ENCODE measurements around the gene TENT4A.

TENT4A gene

GRCh38 chr5:6710070-6710469, 3.2 kb upstream of the TENT4A start:
- ATAC-seq (no peak), DNase-seq (ENCODE audit: low spot score in 2 of 2) (no peak)
- peaks cover 20% of the 10 kb centered on the region for H3K36me3 Mint-ChIP-seq
- no peak overlapping the region for H3K27ac Mint-ChIP-seq
- H3K9me3 Mint-ChIP-seq, result no peaks in the 10 kb centered on the region
- no peak overlapping the region for H3K4me3 Mint-ChIP-seq
- peaks cover 25% of the 10 kb centered on the region for H3K4me1 Mint-ChIP-seq

GRCh38 chr5:6710551-6711318, 2.5 kb upstream of the TENT4A start:
- H3K4me3 Mint-ChIP-seq, result peak overlapping the region; percentile 80
- no peak overlapping the region for H3K27ac Mint-ChIP-seq
- ATAC-seq (no peak), DNase-seq (ENCODE audit: low spot score in 2 of 2) (peak in 1 of 2 donors; percentile 46)
- no peaks in the 10 kb centered on the region for H3K9me3 Mint-ChIP-seq
- peaks cover 27% of the 10 kb centered on the region for H3K4me1 Mint-ChIP-seq
- H3K36me3 Mint-ChIP-seq, result peaks cover 27% of the 10 kb centered on the region

- Mint-ChIP-seq H3K4me1 (peaks cover 36% of the 10 kb centered on the region), H3K4me3 (peak overlapping the region; percentile 80), H3K27ac (peak overlapping the region; percentile 94), H3K36me3 (peaks cover 35% of the 10 kb centered on the region), H3K9me3 (no peaks in the 10 kb centered on the region)
- DNase-seq (ENCODE audit: low spot score in 2 of 2) (no peak), ATAC-seq (no peak)
Measured at GRCh38 chr5:6711409-6712141, 1.7 kb upstream of the TENT4A start.

GRCh38 chr5:6712142-6712576, 1.1 kb upstream of the TENT4A start:
- Mint-ChIP-seq H3K27ac (peak overlapping the region; percentile 94), H3K4me1 (peaks cover 42% of the 10 kb centered on the region), H3K4me3 (peak overlapping the region; percentile 80), H3K36me3 (peaks cover 37% of the 10 kb centered on the region), H3K9me3 (no peaks in the 10 kb centered on the region)
- peak; percentile 42 to 78 for DNase-seq (ENCODE audit: low spot score in 2 of 2)
- peak; percentile 42 for ATAC-seq

GRCh38 chr5:6712577-6713273, 507 bp upstream of the TENT4A start:
- H3K9me3 Mint-ChIP-seq, result no peaks in the 10 kb centered on the region
- peaks cover 47% of the 10 kb centered on the region for H3K4me1 Mint-ChIP-seq
- ATAC-seq (peak; percentile 85), DNase-seq (ENCODE audit: low spot score in 2 of 2) (peak; percentile 97 to 98)
- H3K36me3 Mint-ChIP-seq, result peaks cover 37% of the 10 kb centered on the region
- H3K4me3 Mint-ChIP-seq, result peak overlapping the region; percentile 80
- H3K27ac Mint-ChIP-seq, result peak overlapping the region; percentile 94

GRCh38 chr5:6714226-6715041, 1.2 kb downstream of the TENT4A start:
- H3K36me3 Mint-ChIP-seq, result peaks cover 53% of the 10 kb centered on the region
- DNase-seq (ENCODE audit: low spot score in 2 of 2) (peak in 1 of 2 donors; percentile 63), ATAC-seq (no peak)
- no peaks in the 10 kb centered on the region for H3K9me3 Mint-ChIP-seq
- peaks cover 64% of the 10 kb centered on the region for H3K4me1 Mint-ChIP-seq
- peak overlapping the region; percentile 29 for H3K27ac Mint-ChIP-seq
- peak overlapping the region; percentile 78 for H3K4me3 Mint-ChIP-seq

GRCh38 chr5:6715271-6715670, 2.0 kb downstream of the TENT4A start:
- peak overlapping the region; percentile 78 for H3K4me3 Mint-ChIP-seq
- no peaks in the 10 kb centered on the region for H3K9me3 Mint-ChIP-seq
- ATAC-seq (no peak), DNase-seq (ENCODE audit: low spot score in 2 of 2) (peak; percentile 0 to 33)
- peaks cover 60% of the 10 kb centered on the region for H3K36me3 Mint-ChIP-seq
- peak overlapping the region; percentile 29 for H3K27ac Mint-ChIP-seq
- H3K4me1 Mint-ChIP-seq, result peaks cover 73% of the 10 kb centered on the region

- Mint-ChIP-seq H3K36me3 (peaks cover 55% of the 10 kb centered on the region), H3K9me3 (no peaks in the 10 kb centered on the region), H3K4me3 (peak overlapping the region; percentile 78), H3K4me1 (peaks cover 74% of the 10 kb centered on the region), H3K27ac (peak overlapping the region; percentile 63)
- peak in 1 of 2 donors; percentile 53 for DNase-seq (ENCODE audit: low spot score in 2 of 2)
- ATAC-seq, result no peak
Measured at GRCh38 chr5:6715758-6716628, 2.8 kb downstream of the TENT4A start.

GRCh38 chr5:6716629-6717149, 3.5 kb downstream of the TENT4A start:
- Mint-ChIP-seq H3K4me1 (peaks cover 74% of the 10 kb centered on the region), H3K4me3 (peak overlapping the region; percentile 78), H3K36me3 (peaks cover 54% of the 10 kb centered on the region), H3K9me3 (no peaks in the 10 kb centered on the region), H3K27ac (peak overlapping the region; percentile 63)
- ATAC-seq (no peak), DNase-seq (ENCODE audit: low spot score in 2 of 2) (peak in 1 of 2 donors; percentile 48)

GRCh38 chr5:6717247-6717646, 4.0 kb downstream of the TENT4A start:
- H3K36me3 Mint-ChIP-seq, result peaks cover 48% of the 10 kb centered on the region
- peak overlapping the region; percentile 78 for H3K4me3 Mint-ChIP-seq
- no peaks in the 10 kb centered on the region for H3K9me3 Mint-ChIP-seq
- peak overlapping the region; percentile 63 for H3K27ac Mint-ChIP-seq
- peak in 1 of 2 donors; percentile 46 for DNase-seq (ENCODE audit: low spot score in 2 of 2)
- ATAC-seq, result no peak
- H3K4me1 Mint-ChIP-seq, result peaks cover 74% of the 10 kb centered on the region

- Mint-ChIP-seq H3K36me3 (peaks cover 48% of the 10 kb centered on the region), H3K9me3 (no peaks in the 10 kb centered on the region)
Measured at GRCh38 chr5:6717687-6718086, 4.5 kb downstream of the TENT4A start.

GRCh38 chr5:6718161-6718681, 5.0 kb downstream of the TENT4A start:
- H3K9me3 Mint-ChIP-seq, result no peaks in the 10 kb centered on the region

More at GRCh38 chr5:6717687-6718086, 4.5 kb downstream of the TENT4A start:
- no peak for DNase-seq (ENCODE audit: low spot score in 2 of 2)
- H3K27ac Mint-ChIP-seq, result peak overlapping the region; percentile 63
- peaks cover 77% of the 10 kb centered on the region for H3K4me1 Mint-ChIP-seq
- ATAC-seq, result no peak
- H3K4me3 Mint-ChIP-seq, result peak overlapping the region; percentile 78

GRCh38 chr5:6718718-6719117, 5.5 kb downstream of the TENT4A start:
- peak overlapping the region; percentile 63 for H3K27ac Mint-ChIP-seq
- peak in 1 of 2 donors; percentile 42 for DNase-seq (ENCODE audit: low spot score in 2 of 2)
- peaks cover 58% of the 10 kb centered on the region for H3K36me3 Mint-ChIP-seq
- no peak for ATAC-seq
- H3K4me1 Mint-ChIP-seq, result peaks cover 87% of the 10 kb centered on the region
- H3K4me3 Mint-ChIP-seq, result peak overlapping the region; percentile 78
- H3K9me3 Mint-ChIP-seq, result no peaks in the 10 kb centered on the region

More at GRCh38 chr5:6718161-6718681, 5.0 kb downstream of the TENT4A start:
- Mint-ChIP-seq H3K36me3 (peaks cover 54% of the 10 kb centered on the region), H3K4me1 (peaks cover 82% of the 10 kb centered on the region), H3K4me3 (peak overlapping the region; percentile 78), H3K27ac (peak overlapping the region; percentile 63)
- no peak for ATAC-seq
- DNase-seq (ENCODE audit: low spot score in 2 of 2), result peak in 1 of 2 donors; percentile 45

Measured in stimulated activated effector memory CD8-positive, alpha-beta T cell treated with anti-CD3 and anti-CD28 coated beads, Interleukin-12 subunit alpha, Interleukin-12 subunit beta, amount 100 ng/mL, for 72 hours (primary cell).